ENCODE measurements around the gene AAR2.

The AAR2 gene

GRCh38 chr20:36285746-36286447 lies 49.6 kb downstream of the AAR2 start:
- DNase-seq, result no peak

DNA sequence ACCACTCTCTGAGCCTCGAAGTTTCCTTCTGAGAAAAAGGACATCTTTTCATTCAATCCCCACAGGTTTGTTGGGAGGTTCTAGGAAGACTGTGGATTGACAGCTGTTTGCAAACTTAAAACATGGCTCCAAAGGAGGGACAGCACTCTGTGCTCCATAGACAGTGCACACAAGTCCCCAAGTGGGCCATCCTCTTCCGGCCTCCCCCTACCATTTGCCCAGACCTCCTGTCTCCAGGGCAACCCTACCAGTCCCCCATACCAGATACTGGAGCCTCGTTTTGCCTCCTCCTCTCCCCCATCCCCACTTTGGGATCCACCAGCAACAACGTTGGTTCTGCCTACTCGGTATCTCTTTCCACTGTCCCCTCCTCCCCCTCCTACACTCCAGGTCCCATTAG lies 61.4 kb downstream of the AAR2 start:
- no peak for DNase-seq

DNA sequence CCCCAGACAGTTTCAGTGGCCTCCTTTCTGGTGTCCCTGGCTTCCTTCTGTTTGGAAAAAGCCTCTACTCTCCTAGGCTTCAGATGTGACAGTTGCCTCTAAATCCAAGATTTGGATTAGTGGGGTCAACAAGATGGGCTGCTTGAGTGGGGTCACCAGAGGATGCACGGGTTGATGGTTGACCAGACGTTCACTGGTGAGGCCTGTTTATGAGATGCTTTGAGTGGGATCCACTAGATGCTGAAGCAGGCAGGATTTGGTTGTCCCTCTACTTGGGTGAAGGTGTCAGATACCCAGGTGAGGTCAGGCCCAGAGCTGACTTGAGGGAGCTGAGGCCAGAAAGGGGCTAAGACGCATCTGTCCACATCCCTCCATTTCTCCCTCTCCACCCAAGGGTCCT lies 61.8 kb downstream of the AAR2 start:
- no peak for DNase-seq

- no peak for DNase-seq
Observed at GRCh38 chr20:36298795-36299339, 62.6 kb downstream of the AAR2 start.

DNA sequence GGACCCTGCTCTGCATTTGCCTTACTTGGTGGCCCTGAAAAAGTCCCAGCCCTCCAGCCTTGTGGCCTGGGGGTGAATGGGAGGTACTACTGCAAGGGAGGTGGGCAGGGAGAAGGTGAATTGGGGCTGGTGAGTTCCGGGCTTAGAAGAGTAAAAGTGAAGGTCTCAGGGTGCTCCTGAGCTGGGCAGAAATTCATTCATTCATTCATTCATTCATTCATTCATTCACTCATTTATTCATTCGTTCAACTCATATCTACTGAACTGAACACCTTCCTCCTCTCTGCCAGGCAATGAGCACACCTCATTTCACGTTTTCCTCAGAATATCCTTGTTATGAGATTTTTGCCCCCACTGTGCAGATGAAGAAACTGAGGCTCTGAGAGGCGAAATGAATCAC lies 63.2 kb downstream of the AAR2 start:
- no peak for DNase-seq

DNA sequence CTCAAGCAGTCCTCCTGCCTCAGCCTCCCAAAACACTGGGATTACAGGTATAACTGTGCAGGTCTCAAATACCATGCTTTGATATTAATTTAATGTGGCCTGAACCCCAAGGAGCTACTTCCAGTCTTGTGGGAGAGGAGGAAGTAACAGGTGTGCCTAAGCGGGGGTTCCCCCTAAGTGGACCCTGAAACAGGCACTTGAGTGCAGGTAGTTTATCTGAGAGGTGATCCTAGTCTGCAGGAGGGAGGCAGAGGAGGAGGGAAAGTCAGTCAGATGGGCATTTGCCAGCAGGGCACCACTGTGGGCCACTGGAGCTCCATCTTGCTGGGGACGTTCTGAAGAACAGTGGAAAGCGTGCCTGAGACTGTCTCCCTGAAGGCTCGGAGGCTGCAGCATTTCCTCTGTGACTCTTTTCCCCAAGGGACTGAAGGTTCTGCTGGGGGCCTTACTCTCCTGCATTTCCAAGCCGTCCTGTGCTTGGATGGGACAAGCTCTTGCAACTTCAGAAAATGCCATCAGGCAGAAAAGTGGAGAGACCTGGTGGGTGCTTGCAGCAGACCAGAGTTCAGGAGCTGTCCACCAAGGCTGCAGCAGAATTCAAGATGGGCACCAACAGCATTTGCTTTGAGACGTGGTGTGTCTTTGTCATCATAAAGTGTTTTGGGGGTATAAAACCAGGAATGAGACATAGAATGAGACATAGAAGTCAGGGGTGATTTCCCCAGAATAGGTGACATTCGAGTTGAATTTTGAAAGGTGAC lies 65.3 kb downstream of the AAR2 start:
- DNase-seq, result no peak

GRCh38 chr20:36303020-36303595 lies 66.8 kb downstream of the AAR2 start:
- DNase-seq, result no peak

DNA sequence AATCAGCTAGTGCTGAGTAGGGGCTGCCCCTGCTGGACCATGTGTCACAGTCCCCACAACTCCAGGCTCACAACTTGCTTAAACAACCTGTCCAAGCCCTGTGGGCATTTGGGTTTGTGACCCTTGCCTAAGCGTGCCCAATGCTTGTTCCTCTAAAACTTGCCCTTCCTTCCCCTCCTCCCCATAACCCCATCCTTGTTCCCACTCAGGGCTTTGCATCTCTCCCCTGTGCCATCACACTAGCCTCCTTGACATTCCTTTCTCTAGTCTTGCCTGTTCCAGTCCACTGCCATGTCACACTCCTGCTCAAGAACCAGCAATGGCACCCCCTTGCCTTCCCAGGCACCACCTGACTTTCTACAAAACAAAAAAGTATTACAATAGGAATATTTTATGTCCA lies 67.6 kb downstream of the AAR2 start:
- no peak for DNase-seq

DNA sequence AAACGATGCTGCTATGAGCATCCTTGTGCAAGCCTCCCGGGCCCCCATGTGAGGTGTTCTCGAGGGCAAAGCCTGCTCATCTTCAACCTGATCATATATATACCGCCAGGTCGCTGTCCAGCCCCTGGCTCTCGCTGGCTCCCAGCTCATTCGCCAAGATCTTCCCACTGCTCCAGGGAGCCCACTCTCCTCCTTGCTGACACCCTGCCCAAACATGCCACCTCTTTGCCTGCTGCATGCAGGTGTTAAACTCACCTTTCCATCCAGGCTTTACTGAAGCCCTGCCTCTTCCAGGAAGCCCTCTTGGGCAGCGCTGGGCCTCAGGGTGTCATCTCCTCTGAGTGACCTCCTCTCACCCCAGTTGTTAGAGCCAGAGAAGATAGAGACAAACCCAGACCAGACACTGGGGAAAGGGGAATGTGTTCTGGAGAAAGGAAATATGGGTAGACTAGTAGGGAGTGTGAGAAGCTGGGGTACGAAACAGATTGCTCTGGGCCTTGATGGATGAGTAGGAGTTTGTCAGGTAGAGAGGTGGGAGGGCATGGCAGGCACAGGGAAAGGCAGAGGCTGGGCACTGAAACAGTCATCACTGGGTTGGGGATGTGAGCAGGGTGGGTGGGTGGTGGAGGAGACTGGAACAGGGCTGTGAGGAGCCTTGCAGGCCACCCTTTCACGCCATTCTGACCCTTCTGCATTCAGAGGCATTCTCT lies 68.7 kb downstream of the AAR2 start:
- DNase-seq, result no peak

DNA sequence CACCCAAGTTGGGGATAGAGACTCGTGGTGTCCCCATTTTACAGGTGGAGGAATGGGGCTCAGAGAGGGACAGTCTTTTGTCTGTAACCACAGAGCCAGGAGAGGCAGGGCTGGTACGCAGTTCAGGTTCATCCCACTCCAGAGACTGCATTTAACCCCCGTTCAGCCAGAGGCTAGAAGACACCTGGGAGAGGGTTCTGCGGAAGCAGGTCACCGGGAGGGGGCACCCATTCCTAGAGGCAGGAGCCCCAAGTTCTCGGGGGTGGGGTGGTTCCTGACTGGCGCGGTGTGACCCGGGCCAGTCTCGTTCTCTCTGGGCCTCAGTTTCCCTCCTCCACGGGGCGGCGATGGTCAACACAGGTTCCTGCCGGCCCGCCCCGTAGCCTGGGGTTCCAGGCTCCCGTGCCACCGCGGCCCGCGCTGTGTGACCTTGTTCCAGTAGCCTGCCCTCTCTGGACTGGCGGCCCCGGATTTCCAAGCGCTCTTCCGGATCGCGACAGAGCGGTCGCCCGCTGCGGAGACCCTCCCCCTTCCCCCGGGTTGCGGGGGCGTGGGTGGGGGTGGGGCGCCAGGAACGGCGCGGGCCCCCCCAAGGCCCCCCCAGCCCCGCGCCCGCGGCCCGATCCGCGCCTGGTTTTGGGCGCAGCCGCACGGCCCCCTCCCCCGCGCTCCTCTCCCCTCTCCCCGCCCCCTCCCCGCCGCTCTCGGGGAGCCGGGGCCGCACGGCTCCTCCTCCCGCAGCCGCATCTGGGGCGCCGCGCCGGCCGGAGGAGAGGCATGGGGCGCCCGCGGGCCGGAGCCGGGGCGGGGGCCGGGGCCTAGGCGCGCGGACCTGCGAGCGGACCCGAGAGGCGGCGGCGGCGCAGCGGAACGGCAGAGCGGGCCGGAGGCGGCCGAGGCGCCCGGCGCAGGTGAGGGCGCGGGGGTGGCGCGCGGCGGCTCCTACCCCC lies 69.6 kb downstream of the AAR2 start, which contains the start of gene DLGAP4:
DLGAP4 (plus strand) TSS at position 738 of the 950 bp plus-strand sequence. CDS start 125,379 bp downstream, outside the sequence.
- DNase-seq, result no peak
